Epithelial cell of esophagus (primary cell): ENCODE data around the gene TAF3.

Source experiments
- DNase-seq: peaks from one replicate; pipeline ENCODE4 v3.0.0; 2010; ENCODE audit warnings: low read depth
- H3K4me3 ChIP-seq: 2 replicates; pipeline ENCODE4 v1.5.1; 2011; ENCODE audit warnings: mild to moderate bottlenecking, low read length, control low read depth
- TF ChIP-seq, protein P1 (sequence below): IDR thresholded peaks from 2 replicates; pipeline ENCODE4 v1.5.1; 2011; ENCODE audit warnings: low read depth, mild to moderate bottlenecking, low read length, control low read depth, inconsistent platforms; ENCODE audit not compliant: insufficient read depth; ENCODE audit errors: missing control alignments

Gene TAF3

DNA sequence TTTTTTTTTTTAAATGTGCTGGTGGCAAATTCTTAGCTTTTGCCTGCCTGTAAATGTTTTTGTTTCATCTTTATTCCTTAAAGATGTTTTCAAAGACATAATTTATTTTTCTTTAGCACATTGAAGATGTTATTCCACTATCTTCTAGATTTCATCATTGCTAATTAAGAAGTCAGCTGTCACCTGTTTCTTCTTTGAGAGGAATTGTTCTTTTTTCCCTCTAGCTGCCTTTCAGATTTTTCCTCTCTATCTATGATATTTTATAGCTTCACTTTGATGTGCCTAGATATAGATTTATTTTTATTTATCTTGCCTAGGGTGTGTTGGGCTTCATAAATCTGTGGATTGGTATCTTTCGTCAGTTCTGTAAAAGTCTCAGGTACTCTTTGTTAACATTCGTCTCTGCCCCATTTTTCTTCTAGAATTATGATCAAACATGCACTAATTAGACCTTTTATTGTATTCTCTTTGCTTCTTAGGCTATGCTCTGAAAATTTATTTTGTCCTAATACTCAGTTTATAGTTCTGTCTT lies 186.2 kb downstream of the TAF3 start:
- no peak overlapping the region for H3K4me3 ChIP-seq
- TF ChIP-seq, protein P1, sequence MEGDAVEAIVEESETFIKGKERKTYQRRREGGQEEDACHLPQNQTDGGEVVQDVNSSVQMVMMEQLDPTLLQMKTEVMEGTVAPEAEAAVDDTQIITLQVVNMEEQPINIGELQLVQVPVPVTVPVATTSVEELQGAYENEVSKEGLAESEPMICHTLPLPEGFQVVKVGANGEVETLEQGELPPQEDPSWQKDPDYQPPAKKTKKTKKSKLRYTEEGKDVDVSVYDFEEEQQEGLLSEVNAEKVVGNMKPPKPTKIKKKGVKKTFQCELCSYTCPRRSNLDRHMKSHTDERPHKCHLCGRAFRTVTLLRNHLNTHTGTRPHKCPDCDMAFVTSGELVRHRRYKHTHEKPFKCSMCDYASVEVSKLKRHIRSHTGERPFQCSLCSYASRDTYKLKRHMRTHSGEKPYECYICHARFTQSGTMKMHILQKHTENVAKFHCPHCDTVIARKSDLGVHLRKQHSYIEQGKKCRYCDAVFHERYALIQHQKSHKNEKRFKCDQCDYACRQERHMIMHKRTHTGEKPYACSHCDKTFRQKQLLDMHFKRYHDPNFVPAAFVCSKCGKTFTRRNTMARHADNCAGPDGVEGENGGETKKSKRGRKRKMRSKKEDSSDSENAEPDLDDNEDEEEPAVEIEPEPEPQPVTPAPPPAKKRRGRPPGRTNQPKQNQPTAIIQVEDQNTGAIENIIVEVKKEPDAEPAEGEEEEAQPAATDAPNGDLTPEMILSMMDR: no peak
- no peak for DNase-seq

DNA sequence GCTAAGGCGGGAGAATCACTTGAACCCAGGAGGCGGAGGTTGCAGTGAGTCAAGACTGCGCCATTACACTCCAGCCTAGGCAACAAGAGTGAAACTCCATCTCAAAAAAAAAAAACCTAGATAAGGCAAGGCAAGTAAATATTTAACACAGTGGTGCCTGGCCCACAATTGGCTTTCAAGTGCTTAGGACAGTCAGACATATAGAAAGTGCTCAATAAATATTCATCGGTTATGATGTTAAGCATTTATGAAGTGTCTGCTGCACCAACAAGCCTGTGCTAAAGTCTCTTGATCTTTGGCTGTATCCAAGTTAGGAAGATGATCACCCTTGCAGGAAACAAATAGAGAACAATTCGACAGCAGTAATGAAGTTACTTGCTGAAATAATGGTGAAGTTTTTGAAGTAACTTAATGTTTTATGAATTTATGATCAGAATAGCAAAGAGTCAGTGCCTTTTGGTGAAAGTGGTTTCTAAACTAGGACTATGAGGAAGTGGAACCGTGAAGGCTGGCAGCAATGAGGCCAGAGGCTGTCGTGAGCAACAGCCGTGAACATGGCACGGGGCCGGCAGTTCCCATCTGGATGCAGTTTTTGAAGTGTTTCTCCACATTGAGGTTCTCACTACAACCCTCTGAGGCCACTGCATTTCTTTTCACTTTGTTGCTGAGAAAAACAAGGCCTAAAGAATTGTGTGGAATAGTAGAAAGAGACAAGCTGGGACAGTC lies 188.1 kb downstream of the TAF3 start:
- no peak overlapping the region for H3K4me3 ChIP-seq
- TF ChIP-seq, protein P1: no peak

DNA sequence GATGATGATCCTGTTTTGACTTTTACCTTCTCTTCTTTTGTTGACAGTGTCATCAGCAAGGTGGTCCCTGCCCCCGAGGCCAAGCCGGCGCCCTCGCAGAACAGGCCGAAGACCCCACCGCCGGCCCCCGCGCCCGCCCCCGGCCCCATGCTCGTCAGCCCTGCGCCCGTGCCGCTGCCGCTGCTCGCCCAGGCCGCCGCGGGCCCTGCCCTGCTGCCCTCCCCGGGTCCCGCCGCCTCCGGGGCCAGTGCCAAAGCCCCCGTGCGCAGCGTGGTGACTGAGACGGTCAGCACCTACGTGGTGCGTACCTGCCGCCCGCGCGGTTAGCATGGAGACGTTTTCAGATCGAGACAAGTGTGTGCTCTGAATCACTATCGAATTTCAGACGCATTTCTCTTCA lies 190.7 kb downstream of the TAF3 start:
- no peak for DNase-seq
- no peak overlapping the region for H3K4me3 ChIP-seq
- TF ChIP-seq, protein P1: no peak

More for the DNA sequence above, 188.1 kb downstream of the TAF3 start:
- DNase-seq: no peak

DNA sequence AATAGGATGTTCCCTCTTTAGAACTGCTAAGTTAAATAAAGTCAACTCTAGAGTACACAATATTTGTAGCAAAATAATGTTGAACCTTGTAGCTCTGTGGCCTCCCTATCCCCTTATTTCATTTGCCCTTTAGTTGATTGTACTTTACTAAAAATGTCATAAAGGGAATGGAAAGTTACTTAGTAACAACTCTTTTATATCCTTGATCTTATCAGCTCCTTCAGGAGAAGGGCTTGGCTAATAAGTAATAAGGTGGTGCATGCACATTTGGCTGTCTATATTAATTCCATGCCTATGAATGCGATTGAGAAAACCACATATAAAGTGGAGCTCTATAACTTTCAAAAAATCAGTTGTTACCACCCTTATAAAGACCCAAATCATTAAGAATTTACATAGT lies 194.7 kb downstream of the TAF3 start:
- H3K4me3 ChIP-seq: no peak overlapping the region
- TF ChIP-seq, protein P1: no peak
- no peak for DNase-seq

DNA sequence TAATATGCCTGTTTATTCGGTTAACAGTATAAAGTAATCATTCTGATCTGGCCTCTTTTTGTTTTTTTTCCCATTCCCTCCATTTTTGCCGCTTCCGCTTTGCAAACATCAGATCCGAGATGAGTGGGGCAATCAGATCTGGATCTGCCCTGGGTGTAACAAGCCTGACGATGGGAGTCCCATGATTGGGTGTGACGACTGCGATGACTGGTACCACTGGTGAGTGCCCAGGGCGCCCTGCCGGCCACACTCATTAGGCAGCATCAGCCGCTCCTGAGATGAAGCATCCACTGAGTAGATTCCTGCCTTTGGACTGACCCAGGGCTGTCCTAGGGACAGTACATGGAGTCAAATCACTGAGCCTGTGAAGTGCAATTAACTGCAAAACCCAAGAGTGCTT lies 195.3 kb downstream of the TAF3 start:
- TF ChIP-seq, protein P1: no peak
- no peak overlapping the region for H3K4me3 ChIP-seq
- no peak for DNase-seq

DNA sequence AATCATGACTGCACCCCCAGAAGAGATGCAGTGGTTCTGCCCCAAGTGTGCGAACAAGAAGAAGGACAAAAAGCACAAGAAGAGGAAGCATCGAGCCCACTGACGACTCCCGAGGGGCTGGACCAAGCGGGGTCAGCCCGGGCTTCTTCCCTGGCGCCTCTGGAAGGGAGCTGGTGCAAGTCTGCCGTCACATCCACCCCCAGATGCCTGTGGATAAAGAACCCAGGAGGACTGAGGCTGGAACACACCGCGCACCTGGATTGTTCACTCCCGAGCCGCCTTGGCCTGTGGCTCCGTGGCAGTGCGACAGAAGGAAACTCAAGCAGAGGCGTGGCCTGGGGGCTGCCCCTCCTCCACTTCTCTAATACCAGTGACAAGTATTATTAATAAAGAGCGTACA lies 196.3 kb downstream of the TAF3 start:
- no peak overlapping the region for H3K4me3 ChIP-seq
- DNase-seq: no peak
- TF ChIP-seq, protein P1: no peak

DNA sequence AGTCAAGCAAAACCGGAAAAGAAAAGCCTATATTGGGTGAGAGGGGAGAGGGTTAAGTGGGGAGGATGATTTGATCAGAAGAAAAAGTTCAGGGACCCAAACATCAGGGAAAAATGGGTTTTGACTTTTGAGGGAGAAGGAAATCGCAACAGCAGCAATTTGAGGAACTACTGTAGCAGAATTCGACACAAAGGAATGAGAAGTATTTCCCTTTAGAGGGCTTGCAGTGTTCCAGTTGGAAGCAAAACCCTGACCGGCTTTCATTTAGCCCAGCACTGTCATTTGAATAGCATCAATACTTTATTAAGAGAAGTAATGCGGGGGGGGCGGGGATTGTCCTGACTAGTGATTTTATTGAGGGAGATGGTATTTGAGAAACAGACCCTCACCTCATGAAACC lies 199.0 kb downstream of the TAF3 start:
- TF ChIP-seq, protein P1: no peak
- H3K4me3 ChIP-seq: no peak overlapping the region
- DNase-seq: no peak
